NCI-H2171 (cell line): ENCODE data around the gene ABLIM3.
A peak's percentile ranks its signal among the peaks of the same experiment; 100 is the strongest.
"Not testable (repeated sequence)": the region's sequence is repeated elsewhere in the genome, so short reads cannot be mapped to it uniquely, and the experiment has no call there.

ENCODE experiments used
- DNase-seq: peaks from one replicate; lab custom pipeline; 2025; lab: John Stamatoyannopoulos, UW

ABLIM3 gene

GRCh38 chr5:149257889-149258705 lies 116.8 kb downstream of the ABLIM3 start:
- DNase-seq, result no peak

- DNase-seq, result no peak
Measured at GRCh38 chr5:149260761-149261160, 119.5 kb downstream of the ABLIM3 start.

GRCh38 chr5:149261246-149261645 lies 120.0 kb downstream of the ABLIM3 start:
- no peak for DNase-seq

GRCh38 chr5:149262315-149262714 lies 121.0 kb downstream of the ABLIM3 start:
- no peak for DNase-seq

GRCh38 chr5:149264439-149265067 lies 123.3 kb downstream of the ABLIM3 start:
- peak; percentile 66 for DNase-seq

GRCh38 chr5:149265068-149265465 lies 123.8 kb downstream of the ABLIM3 start:
- DNase-seq, result no peak

GRCh38 chr5:149265597-149265996 lies 124.3 kb downstream of the ABLIM3 start:
- DNase-seq, result no peak

GRCh38 chr5:149267241-149267973 lies 126.1 kb downstream of the ABLIM3 start:
- DNase-seq, result no peak

GRCh38 chr5:149268928-149269557 lies 127.8 kb downstream of the ABLIM3 start:
- no peak for DNase-seq

- DNase-seq, result no peak
Measured at GRCh38 chr5:149271195-149271715, 130.0 kb downstream of the ABLIM3 start.

GRCh38 chr5:149271716-149272563 lies 130.6 kb downstream of the ABLIM3 start, which contains the start of gene AFAP1L1:
Gene AFAP1L1, plus strand, starts transcription at chr5:149271859. Its CDS starts 110 bp downstream, at chr5:149271969.
- DNase-seq, result no peak

GRCh38 chr5:149272781-149273180 lies 131.5 kb downstream of the ABLIM3 start:
- not testable (repeated sequence) for DNase-seq

GRCh38 chr5:149273237-149273636 lies 131.9 kb downstream of the ABLIM3 start:
- no peak for DNase-seq

- no peak for DNase-seq
Measured at GRCh38 chr5:149273950-149274349, 132.7 kb downstream of the ABLIM3 start.

GRCh38 chr5:149274939-149275338 lies 133.6 kb downstream of the ABLIM3 start:
- DNase-seq, result no peak

- DNase-seq, result no peak
Measured at GRCh38 chr5:149277801-149278200, 136.5 kb downstream of the ABLIM3 start.

GRCh38 chr5:149278451-149279210 lies 137.3 kb downstream of the ABLIM3 start:
- DNase-seq, result no peak

GRCh38 chr5:149279661-149280060 lies 138.4 kb downstream of the ABLIM3 start:
- no peak for DNase-seq

- no peak for DNase-seq
Measured at GRCh38 chr5:149280124-149280523, 138.8 kb downstream of the ABLIM3 start.

- DNase-seq, result no peak
Measured at GRCh38 chr5:149280802-149281201, 139.5 kb downstream of the ABLIM3 start.
